Spleen (tissue), 11 donors: Measurements from ENCODE around the gene MSMP. TPM values are rescaled to one million over a fixed set of nuclear protein-coding genes. Genes with fewer than 3 reads are reported as not detected.

Experiments
- DNase-seq: peaks from one replicate; pipeline ENCODE4 v3.0.0-alpha.2; 2020
- H3K27ac ChIP-seq, 8 donors: fragments of 200-600 bp; sonication (generic) in 7 of 8; 1 replicate in 4 of 8; 2 replicates in 4 of 8; pipeline versions ENCODE4 v1.5.0 to v1.8.0; 2016 to 2021; ENCODE audit warnings: inconsistent platforms in 4 of 8, mild to moderate bottlenecking in 4 of 8, moderate library complexity in 1 of 8
- H3K27me3 ChIP-seq, 7 donors: fragments of 200-600 bp; sonication (generic) in 6 of 7; replicated peaks in 1 of 7; 1 replicate in 4 of 7; 2 replicates in 3 of 7; pipeline versions ENCODE4 v1.5.0 to v1.8.0; 2016 to 2021; ENCODE audit warnings: inconsistent platforms in 3 of 7, mild to moderate bottlenecking in 1 of 7
- H3K36me3 ChIP-seq, 6 donors: fragments of 200-600 bp; sonication (generic) in 5 of 6; 1 replicate in 4 of 6; 2 replicates in 2 of 6; pipeline versions ENCODE4 v1.5.0 to v1.8.0; 2016 to 2021; ENCODE audit warnings: inconsistent platforms in 2 of 6
- H3K4me1 ChIP-seq, 6 donors: fragments of 200-600 bp; sonication (generic) in 5 of 6; 1 replicate in 3 of 6; 2 replicates in 3 of 6; pipeline versions ENCODE4 v1.5.0 to v1.8.0; 2016 to 2021; ENCODE audit warnings: inconsistent platforms in 3 of 6
- H3K4me3 ChIP-seq, 8 donors: fragments of 200-600 bp; sonication (generic) in 7 of 8; 1 replicate in 4 of 8; 2 replicates in 4 of 8; pipeline versions ENCODE4 v1.5.0 to v1.8.0; 2016 to 2021; ENCODE audit warnings: inconsistent platforms in 4 of 8, mild to moderate bottlenecking in 4 of 8, moderate library complexity in 2 of 8
- H3K9me3 ChIP-seq, 8 donors: fragments of 200-600 bp; sonication (generic) in 7 of 8; 1 replicate in 4 of 8; 2 replicates in 4 of 8; pipeline versions ENCODE4 v1.5.0 to v1.8.0; 2016 to 2021; ENCODE audit warnings: inconsistent platforms in 4 of 8
- CTCF ChIP-seq, 11 experiments: fragments of 200-600 bp in 7 of 11; fragments of 450-650 bp in 4 of 11; sonication (generic) in 4 of 11; IDR thresholded peaks in 8 of 11; conservative IDR thresholded peaks in 3 of 11; 1 replicate in 7 of 11; 2 replicates in 4 of 11; pipeline versions ENCODE4 v1.4.0 to v1.8.0; 2016 to 2021; ENCODE audit warnings: antibody characterized with exemption in 11 of 11, inconsistent platforms in 4 of 11, mild to moderate bottlenecking in 1 of 11
- POLR2A ChIP-seq, 3 donors: fragments of 450-650 bp; IDR thresholded peaks; one replicate each; pipeline ENCODE4 v1.5.1; 2017; ENCODE audit warnings: antibody characterized with exemption in 3 of 3, mild to moderate bottlenecking in 1 of 3
- POLR2AphosphoS5 ChIP-seq, 3 donors: sonication (generic); formaldehyde crosslinking; IDR thresholded peaks; one replicate each; pipeline ENCODE4 v1.5.1; 2017; ENCODE audit warnings: antibody characterized with exemption in 3 of 3
- WGBS, 5 donors: extraction: QIAGEN DNeasy Blood & Tissue Kit in 3 of 5; methylation state at CpG; one replicate each; pipeline versions ENCODE4 v1.1.5 to v1.1.7; 2013 to 2018; 5-methylcytosine and 5-hydroxymethylcytosine counted together
- intact Hi-C: fragments of 100-400 bp; cut with DNase I; formaldehyde crosslinking; loops from one replicate; pipeline ENCODE4 v1.15.0; 2023; ENCODE audit warnings: low total_unique reads
- polyA plus RNA-seq, 3 donors: library from polyadenylated mRNA; stranded (reverse); fragments of 200-250 nt; gene quantifications; one replicate each; pipeline ENCODE4 v1.2.1, GENCODE V29; 2013
- total RNA-seq, 7 donors: library from RNA; depleted of rRNA in 3 of 7; stranded (reverse); fragments of >200 nt in 3 of 7; fragmentation: NEBNext Ultra II Directional in 4 of 7; extraction: Animal tissue kit (Norgen Biotek cat#: 25700) in 4 of 7; gene quantifications; one replicate each; pipeline versions ENCODE4 v1.1.0 to v1.2.1, GENCODE V29; 2016 to 2021
- donor health status: healthy with polysubstance abuse.
- donor health status: DM: no; HTN: no; CAD: no; lungs with moderate emphysema.
- donor health status: DM: no; HTN: no; CAD: no.
- donor health status: Bipolar disorder and iron deficiency.
- donor health status: healthy.
- donor health status: DM: no; HTN: no; CAD: no.
- donor health status: DM: yes; HTN: yes; CAD: no.

MSMP gene
- total and polyA plus RNA-seq, 10 donors = 0.58 to 1.6 (median 0.63) TPM; not detected in 7

DNA sequence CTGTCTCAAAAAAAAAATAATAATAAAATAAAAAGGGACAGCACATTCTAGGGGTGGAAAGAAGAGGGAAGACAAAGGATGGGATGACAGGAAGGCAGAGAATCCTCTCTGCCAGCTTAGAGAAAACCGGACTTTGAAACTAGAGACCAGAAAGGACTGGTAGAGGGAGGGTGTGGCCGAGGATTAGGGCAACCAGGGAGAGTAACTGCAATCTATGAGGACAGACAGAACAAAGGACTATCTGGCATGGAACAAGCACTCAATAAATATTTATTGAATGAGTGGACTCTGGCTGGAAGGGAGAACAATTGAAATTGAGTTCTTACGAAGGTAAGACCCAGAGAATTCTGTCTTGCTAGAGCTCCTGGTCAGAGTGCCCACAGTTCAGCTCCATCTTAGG is 7.5 kb downstream of the MSMP start:
- TF ChIP-seq CTCF (IDR thresholded peaks at IDR 0.05 in 8 of 11, conservative IDR thresholded peaks at IDR 0.05 in 3 of 11) = no peak
- TF ChIP-seq POLR2AphosphoS5 (IDR thresholded peaks at IDR 0.05) = no peak
- TF ChIP-seq POLR2A (IDR thresholded peaks at IDR 0.05) = no peak
- Histone ChIP-seq H3K4me1 (peaks cover 34 to 94% (median 56%) of the 10 kb centered on the region in 6 donors), H3K9me3 (no peaks in the 10 kb centered on the region), H3K36me3 (peaks cover 0 to 58% (median 45%) of the 10 kb centered on the region in 6 donors), H3K27me3 (no peaks in the 10 kb centered on the region), H3K27ac (no peak overlapping the region), H3K4me3 (peak overlapping the region in 6 of 8 donors; percentile 69 to 96 (median 80))
- intact Hi-C loops = loop anchor here (10.0 kb wide), 1 partner anchor 58 kb away; no protein-coding TSS in a partner anchor
- WGBS, 5 donors = 63 to 80% (median 73%) methylated on average over 3 of the region's 3 CpGs
- DNase-seq = no peak

DNA sequence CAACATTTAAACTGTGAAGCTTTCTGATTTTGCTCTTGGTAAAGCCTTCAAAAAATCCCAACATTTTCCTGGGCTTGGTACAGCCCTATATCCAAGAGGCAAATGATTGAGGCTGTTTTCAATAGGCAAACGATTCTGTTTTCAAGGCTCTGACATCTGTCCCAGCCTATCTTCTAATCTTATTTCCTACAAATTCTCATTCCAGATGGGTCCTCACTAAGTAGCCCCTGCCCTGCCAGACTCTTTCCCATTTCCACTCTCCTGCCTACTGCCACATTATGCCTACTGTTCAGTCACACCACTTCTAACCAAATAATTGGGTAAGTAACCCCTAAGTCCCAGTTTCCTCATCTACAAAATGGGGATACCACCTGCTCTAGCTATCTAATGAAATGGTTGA is 8.5 kb downstream of the MSMP start:
- no peaks in the 10 kb centered on the region for H3K9me3 ChIP-seq
- H3K27ac ChIP-seq = no peak overlapping the region
- H3K4me3 ChIP-seq = peak overlapping the region in 3 of 8 donors; percentile 74 to 96 (median 84)
- intact Hi-C loops = loop anchor here (10.0 kb wide), 1 partner anchor 59 kb away; no protein-coding TSS in a partner anchor
- 55 to 69% (median 67%) methylated on average over 1 of the region's 1 CpG for WGBS, 5 donors
- peaks cover 0 to 58% (median 44%) of the 10 kb centered on the region in 6 donors for H3K36me3 ChIP-seq
- no peaks in the 10 kb centered on the region for H3K27me3 ChIP-seq
- no peak for DNase-seq
- TF ChIP-seq POLR2A (IDR thresholded peaks at IDR 0.05) (no peak), POLR2AphosphoS5 (IDR thresholded peaks at IDR 0.05) (no peak), CTCF (IDR thresholded peaks at IDR 0.05 in 8 of 11, conservative IDR thresholded peaks at IDR 0.05 in 3 of 11) (no peak)
- peaks cover 34 to 85% (median 52%) of the 10 kb centered on the region in 6 donors for H3K4me1 ChIP-seq

GRCh38 chr9:35743880-35744518 is 10.1 kb downstream of the MSMP start:
- peaks cover 0 to 72% (median 59%) of the 10 kb centered on the region in 6 donors for H3K36me3 ChIP-seq
- no peak for DNase-seq
- no peaks in the 10 kb centered on the region for H3K9me3 ChIP-seq
- peak overlapping the region in 2 of 8 donors; percentile 18 to 22 for H3K27ac ChIP-seq
- H3K4me1 ChIP-seq = peaks cover 29 to 72% (median 41%) of the 10 kb centered on the region in 6 donors
- H3K27me3 ChIP-seq = no peaks in the 10 kb centered on the region
- no peak overlapping the region for H3K4me3 ChIP-seq
- no peak for TF ChIP-seq POLR2A (IDR thresholded peaks at IDR 0.05)
- TF ChIP-seq CTCF (IDR thresholded peaks at IDR 0.05 in 8 of 11, conservative IDR thresholded peaks at IDR 0.05 in 3 of 11) = no peak
- intact Hi-C loops = loop anchor here (10.0 kb wide), 1 partner anchor 61 kb away; no protein-coding TSS in a partner anchor
- 87 to 93% (median 90%) methylated on average over 8 of the region's 8 CpGs for WGBS, 5 donors

DNA sequence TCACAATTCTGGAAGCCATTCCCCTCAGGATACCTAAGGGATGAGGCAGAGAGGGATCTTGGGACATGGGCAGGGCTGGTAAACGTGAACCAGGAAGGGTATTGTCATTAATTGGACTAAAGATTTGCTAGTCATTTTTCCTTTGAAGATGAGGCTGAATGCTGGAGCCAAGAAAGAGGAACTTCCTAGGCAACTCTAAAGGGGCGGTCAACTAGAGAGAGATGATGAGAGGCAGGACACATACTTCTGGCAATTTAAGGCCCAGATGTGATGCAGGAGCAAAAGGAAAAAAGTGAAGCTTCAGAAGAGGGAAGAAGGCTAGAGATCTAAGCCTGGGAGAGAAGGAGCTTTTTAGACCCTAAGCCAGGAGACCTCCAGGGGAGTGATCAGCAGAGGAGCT is 10.6 kb downstream of the MSMP start:
- Histone ChIP-seq H3K27ac (peak overlapping the region in 2 of 8 donors; percentile 18 to 22), H3K27me3 (no peaks in the 10 kb centered on the region), H3K4me3 (no peak overlapping the region), H3K36me3 (peaks cover 0 to 77% (median 64%) of the 10 kb centered on the region in 6 donors), H3K9me3 (no peaks in the 10 kb centered on the region), H3K4me1 (peaks cover 29 to 70% (median 40%) of the 10 kb centered on the region in 6 donors)
- WGBS, 5 donors = 42 to 73% (median 63%) methylated on average over 2 of the region's 2 CpGs
- DNase-seq = no peak
- TF ChIP-seq CTCF (IDR thresholded peaks at IDR 0.05 in 8 of 11, conservative IDR thresholded peaks at IDR 0.05 in 3 of 11) (no peak), POLR2AphosphoS5 (IDR thresholded peaks at IDR 0.05) (no peak), POLR2A (IDR thresholded peaks at IDR 0.05) (no peak)
- intact Hi-C loops = loop anchor here (10.0 kb wide), 1 partner anchor 61 kb away; no protein-coding TSS in a partner anchor
